GM19468 (cell line): ENCODE data around the gene S100P.

ENCODE experiments used
- ATAC-seq: cut with Tn5 transposase; IDR thresholded peaks from one replicate; pipeline ENCODE4 v1.9.1; 2021; ENCODE audit warnings: mild to moderate bottlenecking, moderate library complexity, moderate number of reproducible peaks; ENCODE audit not compliant: unreplicated experiment; ENCODE audit errors: extremely low read depth

The S100P gene

GRCh38 chr4:6695660-6696610 is 2.3 kb downstream of the S100P start:
- ATAC-seq = no peak

- no peak for ATAC-seq
These were observed 2.9 kb downstream of the S100P start for GRCh38 chr4:6696611-6697010.

GRCh38 chr4:6697131-6697530 is 3.5 kb downstream of the S100P start:
- ATAC-seq = no peak

- no peak for ATAC-seq
These were observed 5.7 kb downstream of the S100P start for GRCh38 chr4:6699388-6699787.

- no peak for ATAC-seq
These were observed 6.2 kb downstream of the S100P start for GRCh38 chr4:6699903-6700302.

- no peak for ATAC-seq
These were observed 7.7 kb downstream of the S100P start for GRCh38 chr4:6701371-6701770.

- ATAC-seq = no peak
These were observed 9.1 kb downstream of the S100P start for GRCh38 chr4:6702761-6703160.

- no peak for ATAC-seq
These were observed 10.1 kb downstream of the S100P start for GRCh38 chr4:6703786-6704185.

GRCh38 chr4:6705646-6706045 is 12.0 kb downstream of the S100P start:
- no peak for ATAC-seq

- no peak for ATAC-seq
These were observed 12.5 kb downstream of the S100P start for GRCh38 chr4:6706173-6706572.

- ATAC-seq = no peak
These were observed 15.8 kb downstream of the S100P start, which contains the start of gene MRFAP1L1 for GRCh38 chr4:6709230-6710114. Gene MRFAP1L1, minus strand, starts transcription at chr4:6709865. Its CDS starts 236 bp downstream, at chr4:6709629.

- ATAC-seq = no peak
These were observed 16.6 kb downstream of the S100P start for GRCh38 chr4:6710282-6710681.

GRCh38 chr4:6710996-6711395 is 17.3 kb downstream of the S100P start:
- ATAC-seq = no peak

- ATAC-seq = no peak
These were observed 21.3 kb downstream of the S100P start for GRCh38 chr4:6714954-6715353.

GRCh38 chr4:6715704-6716017 is 22.0 kb downstream of the S100P start:
- ATAC-seq = no peak

GRCh38 chr4:6716018-6716911 is 22.6 kb downstream of the S100P start, which contains the start of gene BLOC1S4:
Gene BLOC1S4, plus strand, starts transcription at chr4:6716174. Its CDS starts 36 bp downstream, at chr4:6716210.
- peak; percentile 76 for ATAC-seq

- no peak for ATAC-seq
These were observed 23.4 kb downstream of the S100P start for GRCh38 chr4:6716958-6717655.

GRCh38 chr4:6718932-6719610 is 25.4 kb downstream of the S100P start:
- no peak for ATAC-seq
